ENCODE data around the gene ANKFN1.

ANKFN1 gene

DNA sequence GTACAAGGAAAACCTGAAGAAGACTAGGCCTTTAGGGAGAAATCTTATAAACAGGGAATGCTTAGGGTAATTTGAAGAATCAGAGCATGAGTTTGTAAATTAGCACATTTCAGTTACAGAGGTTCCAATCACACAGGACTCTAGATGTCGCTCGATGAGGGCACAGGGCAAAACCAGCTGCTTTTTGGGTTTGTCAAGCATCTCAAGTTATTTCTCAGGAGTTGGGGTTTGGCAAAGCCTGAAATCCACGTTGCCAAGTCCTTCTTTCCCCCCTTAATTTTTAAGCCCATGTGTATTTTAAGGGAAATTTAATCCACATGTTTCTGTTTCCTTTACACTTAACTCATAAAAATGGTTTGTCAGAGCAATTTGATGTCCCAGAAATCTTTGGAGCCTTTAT, 146.9 kb downstream of the ANKFN1 start:
- TF ChIP-seq, protein P1, sequence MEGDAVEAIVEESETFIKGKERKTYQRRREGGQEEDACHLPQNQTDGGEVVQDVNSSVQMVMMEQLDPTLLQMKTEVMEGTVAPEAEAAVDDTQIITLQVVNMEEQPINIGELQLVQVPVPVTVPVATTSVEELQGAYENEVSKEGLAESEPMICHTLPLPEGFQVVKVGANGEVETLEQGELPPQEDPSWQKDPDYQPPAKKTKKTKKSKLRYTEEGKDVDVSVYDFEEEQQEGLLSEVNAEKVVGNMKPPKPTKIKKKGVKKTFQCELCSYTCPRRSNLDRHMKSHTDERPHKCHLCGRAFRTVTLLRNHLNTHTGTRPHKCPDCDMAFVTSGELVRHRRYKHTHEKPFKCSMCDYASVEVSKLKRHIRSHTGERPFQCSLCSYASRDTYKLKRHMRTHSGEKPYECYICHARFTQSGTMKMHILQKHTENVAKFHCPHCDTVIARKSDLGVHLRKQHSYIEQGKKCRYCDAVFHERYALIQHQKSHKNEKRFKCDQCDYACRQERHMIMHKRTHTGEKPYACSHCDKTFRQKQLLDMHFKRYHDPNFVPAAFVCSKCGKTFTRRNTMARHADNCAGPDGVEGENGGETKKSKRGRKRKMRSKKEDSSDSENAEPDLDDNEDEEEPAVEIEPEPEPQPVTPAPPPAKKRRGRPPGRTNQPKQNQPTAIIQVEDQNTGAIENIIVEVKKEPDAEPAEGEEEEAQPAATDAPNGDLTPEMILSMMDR (IDR thresholded peaks at IDR 0.05) = no peak
- no peak for TF ChIP-seq ZFX (IDR thresholded peaks at IDR 0.05; ENCODE audit: borderline replicate concordance)
- H3K27ac ChIP-seq = no peak overlapping the region

DNA sequence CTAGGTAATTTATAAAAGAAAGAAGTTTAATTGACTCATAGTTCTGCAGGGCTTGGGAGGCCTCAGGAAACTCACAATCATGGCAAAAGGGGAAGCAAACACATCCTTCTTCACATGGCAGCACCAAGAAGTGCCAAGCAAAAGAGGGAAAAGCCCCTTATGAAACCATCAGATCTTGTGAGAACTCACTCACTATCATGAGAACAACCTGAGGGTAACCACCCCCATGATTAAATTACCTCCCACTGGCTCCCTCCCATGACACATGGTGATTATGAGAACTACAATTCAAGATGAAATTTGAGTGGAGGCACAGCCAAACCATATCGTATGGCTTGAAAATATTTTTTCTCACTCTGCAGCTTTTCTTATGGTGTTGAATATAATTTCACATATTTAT, 151.7 kb downstream of the ANKFN1 start:
- no peak overlapping the region for H3K27ac ChIP-seq
- TF ChIP-seq ZFX (IDR thresholded peaks at IDR 0.05; ENCODE audit: borderline replicate concordance) = no peak

GRCh38 chr17:56309897-56310296, 156.6 kb downstream of the ANKFN1 start:
- TF ChIP-seq, protein P1 (IDR thresholded peaks at IDR 0.05) = no peak
- TF ChIP-seq ZFX (IDR thresholded peaks at IDR 0.05; ENCODE audit: borderline replicate concordance) = no peak
- no peak overlapping the region for H3K27ac ChIP-seq

DNA sequence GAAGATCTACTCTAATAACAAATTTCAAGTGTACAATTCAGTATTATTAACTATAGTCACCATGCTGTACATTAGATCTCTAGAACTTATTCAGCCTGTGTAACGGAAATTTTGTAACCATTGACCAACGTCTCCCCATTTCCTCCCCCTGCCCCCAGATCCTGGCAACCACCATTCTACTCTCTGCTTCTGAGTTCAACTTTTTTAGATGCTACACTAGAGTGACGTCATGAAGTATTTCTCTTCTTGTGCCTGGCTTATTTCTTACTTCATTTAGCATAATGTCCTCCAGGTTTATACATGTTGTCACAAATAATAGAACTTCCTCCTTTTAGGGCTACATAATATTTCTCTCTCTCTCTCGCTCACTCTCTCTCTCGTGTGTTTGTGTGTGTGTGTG, 157.5 kb downstream of the ANKFN1 start:
- no peak overlapping the region for H3K27ac ChIP-seq
- no peak for TF ChIP-seq ZFX (IDR thresholded peaks at IDR 0.05; ENCODE audit: borderline replicate concordance)
- TF ChIP-seq, protein P1 (IDR thresholded peaks at IDR 0.05) = no peak

- no peak overlapping the region for H3K27ac ChIP-seq
- TF ChIP-seq ZFX (IDR thresholded peaks at IDR 0.05; ENCODE audit: borderline replicate concordance) = no peak
- TF ChIP-seq, protein P1 (IDR thresholded peaks at IDR 0.05) = no peak
These were observed 159.9 kb downstream of the ANKFN1 start for GRCh38 chr17:56313201-56313600.

GRCh38 chr17:56314026-56314425, 160.8 kb downstream of the ANKFN1 start:
- no peak overlapping the region for H3K27ac ChIP-seq
- TF ChIP-seq, protein P1 (IDR thresholded peaks at IDR 0.05) = no peak
- no peak for TF ChIP-seq ZFX (IDR thresholded peaks at IDR 0.05; ENCODE audit: borderline replicate concordance)

- TF ChIP-seq, protein P1 (IDR thresholded peaks at IDR 0.05) = no peak
- no peak for TF ChIP-seq ZFX (IDR thresholded peaks at IDR 0.05; ENCODE audit: borderline replicate concordance)
- no peak overlapping the region for H3K27ac ChIP-seq
These were observed 161.8 kb downstream of the ANKFN1 start for GRCh38 chr17:56314984-56315602.

- TF ChIP-seq, protein P1 (IDR thresholded peaks at IDR 0.05) = no peak
- no peak for TF ChIP-seq ZFX (IDR thresholded peaks at IDR 0.05; ENCODE audit: borderline replicate concordance)
- H3K27ac ChIP-seq = no peak overlapping the region
These were observed 163.3 kb downstream of the ANKFN1 start for GRCh38 chr17:56316604-56317003.

All from 22Rv1 (cell line).